ENCODE measurements around the gene LRCOL1.

GRCh38 chr12:132582582-132583410, 27.6 kb downstream of the LRCOL1 start:
- TF ChIP-seq POLR2AphosphoS5 (IDR thresholded peaks at IDR 0.05): no peak
- TF ChIP-seq CTCF (IDR thresholded peaks at IDR 0.05): no peak
- no peak for TF ChIP-seq EP300 (IDR thresholded peaks at IDR 0.05)
- TF ChIP-seq POLR2A (IDR thresholded peaks at IDR 0.05): no peak
